Activated T-helper 9 cell treated with anti-CD3 and anti-CD28 coated beads, Interleukin-2, amount 50 U/mL, for 16 hours (primary cell): ENCODE measurements around the gene LRWD1.
"Not testable (repeated sequence)": the region's sequence is repeated elsewhere in the genome, so short reads cannot be mapped to it uniquely, and the experiment has no call there.

Experiments used
- DNase-seq: peaks from one replicate; pipeline ENCODE4 v3.0.0-alpha.2; 2020; ENCODE audit warnings: low read depth

The LRWD1 gene

GRCh38 chr7:102496861-102497260 is 32.1 kb downstream of the LRWD1 start:
- not testable (repeated sequence) for DNase-seq

DNA sequence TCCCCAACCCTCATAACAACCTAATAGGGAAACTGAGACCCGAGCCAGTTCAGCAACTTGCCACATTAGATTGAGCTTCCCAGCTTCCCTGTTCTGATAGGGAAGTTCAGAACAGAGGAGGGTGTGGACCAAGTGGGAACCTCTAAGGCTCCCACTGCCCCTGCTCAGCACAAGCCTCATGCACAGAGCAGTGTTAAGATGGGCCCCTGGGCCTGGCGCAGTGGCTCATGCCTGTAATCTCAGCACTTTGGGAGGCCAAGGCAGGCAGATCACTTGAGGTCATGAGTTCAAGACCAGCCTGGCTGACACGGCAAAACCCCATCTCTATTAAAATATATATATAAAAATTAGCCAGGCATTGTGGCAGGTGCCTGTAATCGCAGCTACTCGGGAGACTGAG is 32.5 kb downstream of the LRWD1 start:
- DNase-seq = not testable (repeated sequence)

DNA sequence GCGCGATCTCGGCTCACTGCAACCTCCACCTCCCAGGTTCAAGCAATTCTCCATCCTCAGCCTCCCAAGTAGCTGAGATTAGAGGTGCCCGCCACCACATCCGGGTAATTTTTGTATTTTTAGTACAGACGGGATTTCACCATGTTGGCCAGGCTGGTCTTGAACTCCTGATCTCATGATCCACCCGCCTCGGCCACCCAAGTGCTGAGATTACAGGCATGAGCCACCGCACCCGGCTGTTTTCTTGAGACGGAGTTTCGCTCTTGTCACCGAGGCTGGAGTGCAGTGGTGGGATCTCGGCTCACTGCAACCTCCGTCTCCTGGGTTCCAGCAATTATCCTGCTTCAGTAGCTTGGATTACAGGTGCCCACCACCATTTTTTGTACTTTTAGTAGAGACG is 33.5 kb downstream of the LRWD1 start:
- DNase-seq = not testable (repeated sequence)

DNA sequence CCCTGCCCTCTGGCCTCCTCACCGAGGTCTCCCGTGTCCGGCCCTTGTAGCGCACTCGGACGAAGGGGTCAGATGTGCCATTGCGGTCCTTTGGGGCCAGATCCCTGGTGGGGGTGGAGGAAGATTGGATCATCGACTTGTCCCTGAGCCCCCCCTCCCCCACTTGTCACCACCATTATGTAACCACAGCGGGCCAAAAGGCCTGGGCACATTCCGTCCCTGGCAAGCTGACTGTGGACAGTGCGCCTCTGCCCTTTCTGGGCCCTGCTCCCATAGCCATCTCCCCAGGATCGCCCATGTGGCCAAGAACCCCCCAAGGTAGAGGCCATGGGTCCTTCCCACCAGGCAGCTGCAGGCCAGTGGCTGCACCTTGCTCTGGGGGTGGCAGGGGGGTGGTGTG is 38.4 kb downstream of the LRWD1 start:
- not testable (repeated sequence) for DNase-seq

DNA sequence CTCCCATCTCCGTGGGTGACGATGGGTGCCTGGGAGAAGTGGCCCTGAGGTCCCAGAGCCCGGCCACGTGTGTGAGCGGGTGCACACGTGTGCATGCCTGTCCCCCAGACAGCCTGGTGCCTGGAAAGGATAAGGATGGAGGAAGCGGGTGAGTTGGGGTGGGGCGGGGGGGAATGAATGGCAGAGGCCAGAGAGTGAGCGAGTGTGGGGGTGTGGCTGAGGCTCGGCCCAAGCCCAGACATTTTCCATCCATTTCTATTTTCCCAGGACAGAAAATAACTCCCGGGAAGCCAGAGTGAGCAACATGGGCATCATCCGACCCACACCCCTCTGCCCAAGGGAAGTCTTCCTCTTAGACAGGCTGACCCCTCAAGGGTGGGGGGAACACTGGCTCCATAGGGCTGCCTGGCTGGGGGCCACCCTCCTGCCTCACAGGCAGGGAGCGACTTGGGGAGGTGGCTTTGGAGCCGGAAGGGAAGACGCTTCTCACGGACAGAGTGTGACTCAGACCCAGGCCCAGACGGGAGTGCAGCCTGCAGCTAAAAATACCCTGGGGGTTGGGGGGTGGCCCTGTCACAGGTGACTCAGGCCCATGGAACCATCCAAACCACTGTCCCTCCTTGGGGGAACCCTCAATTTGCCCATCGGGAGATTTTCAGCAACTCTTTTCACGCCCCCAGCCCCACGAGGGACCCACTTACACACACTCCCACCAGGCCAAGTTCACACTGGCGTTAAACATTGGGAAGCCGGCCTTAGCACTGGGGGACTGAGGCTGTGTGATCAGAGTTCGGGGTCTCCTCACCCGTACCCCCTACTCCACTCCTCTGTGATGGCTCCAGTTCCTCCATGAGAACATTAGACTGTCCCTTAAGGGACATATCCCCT is 40.8 kb downstream of the LRWD1 start:
- DNase-seq = not testable (repeated sequence)

- not testable (repeated sequence) for DNase-seq
Observed at GRCh38 chr7:102507410-102508088, 42.8 kb downstream of the LRWD1 start.

DNA sequence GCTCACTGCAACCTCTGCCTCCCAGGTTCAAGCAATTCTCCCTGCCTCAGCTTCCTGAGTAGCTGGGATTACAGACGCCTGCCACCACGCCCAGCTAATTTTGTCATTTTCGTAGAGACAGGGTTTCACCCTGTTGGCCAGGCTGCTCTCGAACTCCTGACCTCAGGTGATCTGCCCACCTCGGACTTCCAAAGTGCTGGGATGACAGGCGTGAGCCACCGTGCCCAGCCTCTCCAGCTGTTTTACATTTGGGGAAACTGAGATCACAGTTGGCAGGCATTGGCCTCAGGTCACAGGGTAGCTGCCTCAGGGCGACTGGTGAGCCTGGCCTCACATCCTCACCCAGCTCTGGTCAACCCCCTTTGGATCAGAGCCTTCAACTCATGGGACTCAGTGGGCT is 45.8 kb downstream of the LRWD1 start:
- not testable (repeated sequence) for DNase-seq

GRCh38 chr7:102511860-102512522 is 47.2 kb downstream of the LRWD1 start:
- not testable (repeated sequence) for DNase-seq

GRCh38 chr7:102512642-102513221 is 47.9 kb downstream of the LRWD1 start:
- not testable (repeated sequence) for DNase-seq

DNA sequence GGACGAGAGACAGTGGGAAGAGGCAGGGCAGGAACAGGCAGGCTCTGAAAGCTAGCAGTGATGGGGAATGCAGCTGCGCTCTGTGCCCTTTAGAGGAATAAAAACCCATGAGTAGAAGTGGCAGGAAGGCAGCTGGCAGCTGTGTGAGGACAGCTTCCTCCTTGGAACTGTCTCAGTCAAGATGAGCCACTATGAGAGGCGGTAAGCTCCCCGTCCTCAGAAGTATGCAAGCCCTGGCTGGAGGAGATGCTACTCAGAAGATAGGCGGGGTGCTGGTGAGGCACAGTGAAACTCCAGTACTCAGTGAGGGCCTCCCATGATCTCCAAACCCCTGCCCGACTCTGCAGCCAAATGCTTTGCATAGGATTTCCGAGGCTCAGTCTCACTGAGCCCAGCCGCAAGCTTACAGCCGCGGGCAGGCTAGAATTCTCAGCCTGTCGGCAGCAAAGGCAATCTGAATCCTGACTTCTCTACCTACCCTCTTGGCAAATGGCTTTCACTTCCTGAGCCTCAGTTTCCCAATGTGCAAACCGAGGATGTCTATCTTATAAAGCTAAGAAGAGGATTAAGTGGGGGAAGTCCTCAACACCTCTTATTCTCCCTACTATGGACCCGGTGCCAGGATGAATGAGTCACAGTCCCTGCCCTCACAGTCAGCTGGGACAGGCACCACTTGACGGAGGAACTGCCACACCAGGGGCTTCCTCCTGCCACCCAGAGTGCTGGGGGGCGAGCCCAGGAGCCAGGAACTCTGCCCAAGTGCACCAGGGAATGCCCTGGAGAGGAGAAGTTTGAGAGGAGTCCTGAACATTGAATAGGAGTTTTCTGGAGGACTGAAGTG is 50.3 kb downstream of the LRWD1 start:
- DNase-seq = not testable (repeated sequence)

GRCh38 chr7:102515889-102516288 is 51.1 kb downstream of the LRWD1 start:
- DNase-seq = not testable (repeated sequence)

DNA sequence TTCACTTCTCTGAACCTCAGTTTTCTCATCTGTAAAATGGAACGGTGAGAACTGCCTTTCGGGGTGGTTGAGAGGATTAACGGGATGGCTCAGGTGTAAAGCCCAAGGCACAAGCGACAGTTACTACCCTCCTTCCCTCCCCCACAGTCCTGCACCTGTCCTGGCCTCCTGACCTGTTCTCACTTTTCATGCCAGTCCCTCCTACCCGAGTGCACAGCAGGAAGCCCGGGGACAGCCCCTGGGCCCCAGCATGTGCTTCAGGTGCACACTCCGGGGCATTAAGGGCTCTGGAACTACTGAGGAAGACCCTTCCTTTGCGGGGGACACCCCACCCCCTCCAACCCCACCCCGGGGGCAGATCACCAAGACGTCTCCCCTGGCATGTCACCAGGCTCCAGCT is 52.2 kb downstream of the LRWD1 start:
- DNase-seq = not testable (repeated sequence)

DNA sequence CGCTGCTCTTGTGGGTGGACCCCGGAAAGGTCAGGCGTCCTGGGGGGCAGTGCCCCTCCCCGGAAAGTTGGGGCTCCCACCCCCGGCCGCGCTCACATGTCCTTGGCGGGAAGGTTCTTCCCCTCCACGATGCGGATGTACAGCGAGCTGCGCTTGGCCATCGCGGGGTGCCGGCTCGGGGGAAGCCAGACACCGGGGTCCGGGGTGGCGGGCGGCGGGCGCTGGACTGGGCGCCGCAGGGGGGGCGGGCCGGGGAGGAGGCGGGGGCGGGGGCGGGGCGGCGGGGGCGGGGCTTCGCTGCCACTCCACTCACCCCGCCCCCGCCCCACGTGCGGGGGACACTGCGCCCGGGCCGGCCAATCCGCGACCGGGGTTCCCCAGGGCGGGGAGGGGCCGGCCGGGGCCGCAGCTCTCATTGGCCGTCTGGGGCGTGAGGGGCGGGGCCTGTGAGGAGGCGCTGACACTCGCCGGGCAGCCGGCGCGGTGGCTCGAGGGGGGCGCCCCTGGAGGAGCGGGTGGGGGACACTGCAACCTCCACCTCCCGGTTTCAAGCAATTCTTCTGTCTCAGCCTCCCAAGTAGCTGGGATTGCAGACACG is 52.9 kb downstream of the LRWD1 start, which contains the start of gene RASA4B:
TSS of gene RASA4B (minus strand) at position 228 of the 598 bp plus-strand sequence. CDS start at position 161, 67 bp downstream.
- not testable (repeated sequence) for DNase-seq

DNA sequence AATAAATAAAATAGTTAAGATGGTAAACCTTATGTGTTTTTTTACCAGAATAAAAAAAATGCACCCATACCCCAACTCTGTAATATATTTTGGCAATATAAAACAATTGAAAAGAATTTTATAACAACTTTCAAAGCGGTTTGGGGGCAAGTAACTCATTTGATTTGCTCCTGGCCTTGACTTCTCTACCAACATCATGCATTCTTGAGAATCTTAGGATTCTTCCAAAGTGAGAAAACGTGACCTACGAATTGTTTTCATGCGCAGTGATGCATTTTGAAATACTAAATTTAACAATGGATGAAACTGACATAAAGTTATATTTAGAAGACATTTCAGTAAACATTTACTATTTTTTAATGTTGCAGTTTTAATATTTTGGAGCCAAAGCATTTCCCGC is 56.0 kb downstream of the LRWD1 start:
- not testable (repeated sequence) for DNase-seq
